ENCODE measurements around the gene SPRR4. TPM values are rescaled to one million over a fixed set of nuclear protein-coding genes. Genes with fewer than 3 reads are reported as not detected.

The SPRR4 gene
- total RNA-seq (not detected), total RNA-seq (0 reads per million in 2 donors)

GRCh38 chr1:152970495-152970894, at the start of gene SPRR4:
Gene SPRR4 (plus strand): TSS chr1:152970648. CDS start chr1:152971891, 1,243 bp downstream.
- ATAC-seq: no peak
- H3K9me3 ChIP-seq (ENCODE audit: control insufficient read depth, low read length, poor library complexity, severe bottlenecking): no peaks in the 10 kb centered on the region
- peaks cover 58% of the 10 kb centered on the region for H3K27me3 Mint-ChIP-seq
- H3K36me3 Mint-ChIP-seq (ENCODE audit: low read depth): no peaks in the 10 kb centered on the region
- DNase-seq: no peak
- H3K27ac Mint-ChIP-seq: no peak within 1 kb of the TSS
- no peaks in the 10 kb centered on the region for H3K4me1 Mint-ChIP-seq
- no peak within 1 kb of the TSS for H3K4me3 Mint-ChIP-seq

GRCh38 chr1:152924191-152924590, 46.3 kb upstream of the SPRR4 start:
- DNase-seq (no peak), ATAC-seq (no peak)
- H3K36me3 Mint-ChIP-seq (ENCODE audit: low read depth): peaks cover 2% of the 10 kb centered on the region
- H3K9me3 ChIP-seq (ENCODE audit: control insufficient read depth, low read length, poor library complexity, severe bottlenecking): no peaks in the 10 kb centered on the region
- peaks cover 42% of the 10 kb centered on the region for H3K27me3 Mint-ChIP-seq
- no peak overlapping the region for H3K4me3 Mint-ChIP-seq
- no peaks in the 10 kb centered on the region for H3K4me1 Mint-ChIP-seq
- no peak overlapping the region for H3K27ac Mint-ChIP-seq

- no peak overlapping the region for H3K4me3 Mint-ChIP-seq
- ATAC-seq (no peak), DNase-seq (no peak)
- peaks cover 45% of the 10 kb centered on the region for H3K27me3 Mint-ChIP-seq
- H3K27ac Mint-ChIP-seq: no peak overlapping the region
- peaks cover 2% of the 10 kb centered on the region for H3K36me3 Mint-ChIP-seq (ENCODE audit: low read depth)
- H3K4me1 Mint-ChIP-seq: no peaks in the 10 kb centered on the region
- H3K9me3 ChIP-seq (ENCODE audit: control insufficient read depth, low read length, poor library complexity, severe bottlenecking): no peaks in the 10 kb centered on the region
Observed at GRCh38 chr1:152926091-152926490, 44.4 kb upstream of the SPRR4 start.

GRCh38 chr1:152928671-152929070, 41.8 kb upstream of the SPRR4 start:
- Mint-ChIP-seq H3K36me3 (ENCODE audit: low read depth) (peaks cover 2% of the 10 kb centered on the region), H3K4me1 (no peaks in the 10 kb centered on the region), H3K27ac (no peak overlapping the region), H3K4me3 (no peak overlapping the region), H3K27me3 (peaks cover 33% of the 10 kb centered on the region)
- ATAC-seq: no peak
- no peak for DNase-seq
- no peaks in the 10 kb centered on the region for H3K9me3 ChIP-seq (ENCODE audit: control insufficient read depth, low read length, poor library complexity, severe bottlenecking)

- ATAC-seq (no peak), DNase-seq (no peak)
- Mint-ChIP-seq H3K4me1 (no peaks in the 10 kb centered on the region), H3K27me3 (peaks cover 39% of the 10 kb centered on the region), H3K27ac (no peak overlapping the region), H3K36me3 (ENCODE audit: low read depth) (no peaks in the 10 kb centered on the region), H3K4me3 (no peak overlapping the region)
- no peaks in the 10 kb centered on the region for H3K9me3 ChIP-seq (ENCODE audit: control insufficient read depth, low read length, poor library complexity, severe bottlenecking)
Observed at GRCh38 chr1:152932170-152932811, 38.2 kb upstream of the SPRR4 start.

GRCh38 chr1:152933196-152933595, 37.3 kb upstream of the SPRR4 start:
- H3K27ac Mint-ChIP-seq: no peak overlapping the region
- H3K4me1 Mint-ChIP-seq: no peaks in the 10 kb centered on the region
- H3K36me3 Mint-ChIP-seq (ENCODE audit: low read depth): no peaks in the 10 kb centered on the region
- H3K27me3 Mint-ChIP-seq: peaks cover 39% of the 10 kb centered on the region
- H3K4me3 Mint-ChIP-seq: no peak overlapping the region
- ATAC-seq: no peak
- no peak for DNase-seq
- H3K9me3 ChIP-seq (ENCODE audit: control insufficient read depth, low read length, poor library complexity, severe bottlenecking): no peaks in the 10 kb centered on the region

- Mint-ChIP-seq H3K4me1 (no peaks in the 10 kb centered on the region), H3K27me3 (peaks cover 24% of the 10 kb centered on the region), H3K4me3 (no peak overlapping the region), H3K36me3 (ENCODE audit: low read depth) (peaks cover 3% of the 10 kb centered on the region), H3K27ac (no peak overlapping the region)
- ATAC-seq: no peak
- no peak for DNase-seq
- H3K9me3 ChIP-seq (ENCODE audit: control insufficient read depth, low read length, poor library complexity, severe bottlenecking): no peaks in the 10 kb centered on the region
Observed at GRCh38 chr1:152940614-152941013, 29.8 kb upstream of the SPRR4 start.

GRCh38 chr1:152941037-152941711, 29.3 kb upstream of the SPRR4 start:
- Mint-ChIP-seq H3K27ac (no peak overlapping the region), H3K4me3 (no peak overlapping the region), H3K36me3 (ENCODE audit: low read depth) (peaks cover 3% of the 10 kb centered on the region), H3K4me1 (no peaks in the 10 kb centered on the region), H3K27me3 (peaks cover 24% of the 10 kb centered on the region)
- H3K9me3 ChIP-seq (ENCODE audit: control insufficient read depth, low read length, poor library complexity, severe bottlenecking): no peaks in the 10 kb centered on the region
- DNase-seq (no peak), ATAC-seq (no peak)

GRCh38 chr1:152942161-152942560, 28.3 kb upstream of the SPRR4 start:
- H3K9me3 ChIP-seq (ENCODE audit: control insufficient read depth, low read length, poor library complexity, severe bottlenecking): no peaks in the 10 kb centered on the region
- H3K4me1 Mint-ChIP-seq: no peaks in the 10 kb centered on the region
- H3K27me3 Mint-ChIP-seq: peaks cover 33% of the 10 kb centered on the region
- H3K36me3 Mint-ChIP-seq (ENCODE audit: low read depth): peaks cover 3% of the 10 kb centered on the region
- no peak for ATAC-seq
- no peak overlapping the region for H3K27ac Mint-ChIP-seq
- no peak for DNase-seq
- no peak overlapping the region for H3K4me3 Mint-ChIP-seq

- Mint-ChIP-seq H3K4me1 (no peaks in the 10 kb centered on the region), H3K36me3 (ENCODE audit: low read depth) (no peaks in the 10 kb centered on the region), H3K27ac (no peak overlapping the region), H3K4me3 (no peak overlapping the region), H3K27me3 (peaks cover 47% of the 10 kb centered on the region)
- no peak for ATAC-seq
- no peaks in the 10 kb centered on the region for H3K9me3 ChIP-seq (ENCODE audit: control insufficient read depth, low read length, poor library complexity, severe bottlenecking)
- no peak for DNase-seq
Observed at GRCh38 chr1:152946248-152946647, 24.2 kb upstream of the SPRR4 start.

- H3K27me3 Mint-ChIP-seq: peaks cover 53% of the 10 kb centered on the region
- no peaks in the 10 kb centered on the region for H3K4me1 Mint-ChIP-seq
- H3K36me3 Mint-ChIP-seq (ENCODE audit: low read depth): no peaks in the 10 kb centered on the region
- H3K9me3 ChIP-seq (ENCODE audit: control insufficient read depth, low read length, poor library complexity, severe bottlenecking): no peaks in the 10 kb centered on the region
- no peak for ATAC-seq
- no peak within 1 kb of the TSS for H3K27ac Mint-ChIP-seq
- H3K4me3 Mint-ChIP-seq: no peak within 1 kb of the TSS
- no peak for DNase-seq
Observed at GRCh38 chr1:152946651-152947256, 23.7 kb upstream of the SPRR4 start, which contains the start of gene SPRR5. Gene SPRR5 (plus strand): TSS chr1:152947206. CDS start chr1:152948555, 1,349 bp downstream.

- no peaks in the 10 kb centered on the region for H3K9me3 ChIP-seq (ENCODE audit: control insufficient read depth, low read length, poor library complexity, severe bottlenecking)
- no peaks in the 10 kb centered on the region for H3K36me3 Mint-ChIP-seq (ENCODE audit: low read depth)
- ATAC-seq (no peak), DNase-seq (no peak)
- no peak overlapping the region for H3K27ac Mint-ChIP-seq
- H3K27me3 Mint-ChIP-seq: peaks cover 57% of the 10 kb centered on the region
- H3K4me1 Mint-ChIP-seq: no peaks in the 10 kb centered on the region
- H3K4me3 Mint-ChIP-seq: no peak overlapping the region
Observed at GRCh38 chr1:152951711-152952110, 18.7 kb upstream of the SPRR4 start.

- no peak overlapping the region for H3K27ac Mint-ChIP-seq
- peaks cover 53% of the 10 kb centered on the region for H3K27me3 Mint-ChIP-seq
- DNase-seq (no peak), ATAC-seq (no peak)
- H3K36me3 Mint-ChIP-seq (ENCODE audit: low read depth): no peaks in the 10 kb centered on the region
- no peak overlapping the region for H3K4me3 Mint-ChIP-seq
- H3K9me3 ChIP-seq (ENCODE audit: control insufficient read depth, low read length, poor library complexity, severe bottlenecking): no peaks in the 10 kb centered on the region
- no peaks in the 10 kb centered on the region for H3K4me1 Mint-ChIP-seq
Observed at GRCh38 chr1:152953761-152954160, 16.7 kb upstream of the SPRR4 start.
